GM12874 (cell line): Measurements from ENCODE around the gene HP1BP3.

Experiments used
- TF ChIP-seq, protein P1 (sequence below): IDR thresholded peaks from 2 replicates; pipeline ENCODE4 v1.5.1; 2011; ENCODE audit warnings: low read depth, mild to moderate bottlenecking, control low read depth, low read length, moderate library complexity; ENCODE audit not compliant: insufficient read depth

Gene HP1BP3

DNA sequence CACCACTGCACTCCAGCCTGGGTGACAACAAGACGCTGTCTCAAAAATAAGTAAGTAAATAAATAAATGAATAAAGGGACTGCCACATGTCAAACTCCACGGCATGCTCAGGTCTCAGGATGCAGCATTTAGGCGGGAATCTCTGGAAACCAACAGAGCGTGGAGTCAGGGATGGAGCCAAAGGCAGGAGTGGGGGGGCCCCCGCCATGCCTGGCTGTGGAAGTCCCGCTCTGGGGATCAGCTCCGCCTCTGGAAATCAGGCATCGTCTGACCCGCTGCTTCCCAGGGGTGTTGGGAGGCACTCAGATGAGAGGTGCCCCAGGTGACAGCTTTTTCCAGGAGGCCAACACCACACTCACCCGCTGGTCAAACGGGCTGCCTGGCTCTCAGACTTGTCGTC lies 89.5 kb downstream of the HP1BP3 start:
- TF ChIP-seq, protein P1, sequence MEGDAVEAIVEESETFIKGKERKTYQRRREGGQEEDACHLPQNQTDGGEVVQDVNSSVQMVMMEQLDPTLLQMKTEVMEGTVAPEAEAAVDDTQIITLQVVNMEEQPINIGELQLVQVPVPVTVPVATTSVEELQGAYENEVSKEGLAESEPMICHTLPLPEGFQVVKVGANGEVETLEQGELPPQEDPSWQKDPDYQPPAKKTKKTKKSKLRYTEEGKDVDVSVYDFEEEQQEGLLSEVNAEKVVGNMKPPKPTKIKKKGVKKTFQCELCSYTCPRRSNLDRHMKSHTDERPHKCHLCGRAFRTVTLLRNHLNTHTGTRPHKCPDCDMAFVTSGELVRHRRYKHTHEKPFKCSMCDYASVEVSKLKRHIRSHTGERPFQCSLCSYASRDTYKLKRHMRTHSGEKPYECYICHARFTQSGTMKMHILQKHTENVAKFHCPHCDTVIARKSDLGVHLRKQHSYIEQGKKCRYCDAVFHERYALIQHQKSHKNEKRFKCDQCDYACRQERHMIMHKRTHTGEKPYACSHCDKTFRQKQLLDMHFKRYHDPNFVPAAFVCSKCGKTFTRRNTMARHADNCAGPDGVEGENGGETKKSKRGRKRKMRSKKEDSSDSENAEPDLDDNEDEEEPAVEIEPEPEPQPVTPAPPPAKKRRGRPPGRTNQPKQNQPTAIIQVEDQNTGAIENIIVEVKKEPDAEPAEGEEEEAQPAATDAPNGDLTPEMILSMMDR: no peak

DNA sequence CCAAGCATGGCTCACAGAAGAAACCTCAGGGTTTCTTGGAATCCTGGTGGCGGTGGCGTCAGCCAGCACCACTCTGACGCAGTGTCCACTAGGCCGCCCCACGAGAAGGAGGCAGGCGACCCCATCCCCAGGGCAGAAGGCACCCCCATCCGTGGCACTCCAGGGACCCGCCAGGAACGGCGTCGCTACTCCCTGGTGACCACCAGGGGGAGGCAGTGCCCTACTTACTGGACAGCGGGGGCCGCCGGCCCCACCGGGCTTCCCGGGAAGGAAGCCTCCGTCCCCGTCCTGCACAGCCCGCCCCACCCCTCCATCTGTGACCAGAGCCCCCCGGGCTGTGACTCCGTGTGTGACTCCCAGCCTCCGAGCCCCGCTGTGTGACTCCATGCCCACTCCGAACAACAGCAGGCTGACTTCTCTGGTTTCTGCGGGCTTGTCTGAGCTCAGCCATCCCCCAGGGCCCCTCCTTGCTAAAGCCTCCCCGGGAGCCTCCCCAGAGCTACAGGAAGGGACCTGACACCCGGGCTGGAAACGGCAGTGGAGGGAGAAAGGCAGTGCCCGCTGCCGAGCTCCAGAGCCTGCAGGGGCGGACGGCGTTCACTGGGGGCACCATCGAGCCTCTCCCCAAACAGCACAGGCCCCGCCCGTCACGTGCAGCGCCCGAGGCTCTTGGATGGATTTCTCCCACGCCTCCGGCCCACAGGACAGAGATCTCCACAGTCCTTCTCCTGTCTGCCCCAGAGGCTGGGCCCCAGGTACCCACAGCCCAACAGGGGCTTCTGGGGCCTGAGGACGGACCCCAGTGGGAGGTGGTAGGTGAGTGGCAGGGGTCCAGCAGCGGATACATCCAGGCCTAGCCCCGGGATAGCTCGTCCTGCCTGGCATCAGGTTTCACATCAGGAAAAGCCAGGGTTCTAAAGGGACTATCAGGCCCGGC lies 90.4 kb downstream of the HP1BP3 start:
- TF ChIP-seq, protein P1: peak; percentile 95

DNA sequence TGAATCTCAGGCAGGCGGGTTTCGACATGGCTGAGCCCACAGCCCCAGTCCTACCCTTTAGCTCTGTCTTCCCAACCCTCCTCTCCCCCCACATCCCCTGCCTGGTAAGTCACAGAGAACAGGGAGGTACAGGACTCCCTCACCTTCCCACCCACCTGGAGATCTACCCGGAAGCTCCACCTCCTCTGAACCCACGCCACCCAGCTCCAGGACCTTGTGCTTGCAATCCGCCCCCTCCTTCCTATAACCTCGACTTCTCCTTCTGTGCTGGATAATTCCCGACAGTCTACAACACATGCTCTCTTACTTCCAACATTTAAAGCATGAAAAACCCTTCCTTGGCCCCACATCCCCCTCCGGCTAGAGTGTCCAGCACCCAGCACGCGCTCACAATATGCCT lies 91.6 kb downstream of the HP1BP3 start:
- TF ChIP-seq, protein P1: no peak

DNA sequence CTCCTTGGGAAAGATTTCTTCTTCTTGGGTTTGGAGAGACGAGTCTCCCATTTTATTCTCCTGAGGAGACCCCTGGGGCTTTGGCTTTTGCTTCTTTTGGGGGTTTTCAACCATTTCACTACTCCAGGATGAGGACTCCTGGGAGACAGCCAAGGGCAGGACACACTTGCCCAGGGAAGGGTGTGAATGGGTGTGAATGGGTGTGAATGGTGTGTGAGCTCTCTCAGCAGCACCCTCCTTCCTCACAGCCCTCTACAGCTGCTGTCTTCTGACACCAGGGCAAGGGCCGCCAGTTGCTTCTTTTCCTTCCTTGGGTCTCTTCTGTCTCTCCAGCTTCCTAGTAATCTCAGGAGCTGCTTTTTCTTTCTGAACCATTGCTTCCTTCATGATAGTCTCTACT lies 93.5 kb downstream of the HP1BP3 start:
- TF ChIP-seq, protein P1: no peak
